ENCODE data around the gene COL4A4.
"Not testable (repeated sequence)": the region's sequence is repeated elsewhere in the genome, so short reads cannot be mapped to it uniquely, and the experiment has no call there.

GRCh38 chr2:227065065-227065464 is 98.9 kb downstream of the COL4A4 start:
- not testable (repeated sequence) for TF ChIP-seq CTCF, POLR2A (IDR thresholded peaks at IDR 0.05)

Data from prostate gland (tissue), 2 donors.